ENCODE data around the gene DRC1. TPM values are rescaled to one million over a fixed set of nuclear protein-coding genes. Genes with fewer than 3 reads are reported as not detected.

The DRC1 gene
- total and polyA plus RNA-seq, 2 donors (not counting 1 experiment from before 2014, with no cell fraction given) = under 0.01 to 0.10 TPM

DNA sequence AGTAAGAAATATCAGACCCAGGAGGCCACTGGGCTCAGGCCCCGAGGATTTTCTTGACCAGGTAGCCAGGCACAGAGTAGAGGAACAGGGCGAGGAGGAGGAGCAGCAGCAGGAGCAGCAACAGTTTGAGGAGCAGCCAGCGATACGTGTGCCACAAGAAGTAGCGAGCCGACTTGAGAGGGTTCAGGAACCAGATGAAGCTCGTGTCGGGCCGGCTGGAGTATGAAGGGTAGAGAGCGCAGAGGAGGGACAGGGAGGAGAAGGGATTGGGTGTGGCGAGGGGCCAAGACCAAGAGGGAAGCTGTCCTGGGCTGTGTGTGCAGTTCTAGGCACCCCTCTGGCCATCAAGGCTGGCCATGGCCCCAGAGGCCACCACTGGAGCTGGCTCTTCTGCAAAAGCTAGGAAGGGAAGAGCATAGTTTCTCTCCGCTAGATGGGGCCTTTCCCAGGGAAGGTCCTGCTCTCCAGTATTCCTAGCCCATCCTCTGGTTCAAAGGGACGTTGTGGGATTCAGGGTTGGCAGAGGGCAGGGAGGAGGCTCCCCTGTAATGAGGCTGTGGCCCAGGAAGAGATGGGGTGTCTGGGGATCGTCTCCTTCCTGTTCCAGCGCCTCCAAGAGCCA lies 58.4 kb downstream of the DRC1 start:
- no peak for DNase-seq (ENCODE audit: low read depth in 2 of 2)

DNA sequence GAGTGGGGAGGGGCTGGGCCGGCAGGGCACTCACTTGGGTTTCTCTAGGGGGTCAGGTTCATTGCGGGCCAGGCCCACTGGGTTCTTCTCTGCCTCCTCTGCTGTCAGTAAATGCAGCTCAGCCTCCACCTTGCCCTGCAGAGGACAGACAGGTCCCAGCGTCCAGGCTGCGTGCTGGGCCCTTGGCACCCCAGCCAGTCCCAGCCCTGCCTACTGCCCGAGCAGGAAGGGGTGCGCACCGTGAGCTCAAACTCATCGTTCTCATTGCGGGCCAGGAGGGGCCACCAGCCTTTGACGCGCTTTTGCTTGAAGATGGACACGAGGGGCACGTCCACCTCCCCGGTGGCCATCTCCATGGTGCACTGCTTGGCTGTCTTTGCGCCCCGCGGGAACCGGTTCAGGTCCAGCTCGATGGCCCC lies 58.9 kb downstream of the DRC1 start:
- H3K4me1 ChIP-seq (ENCODE audit: control insufficient read depth, extremely low read depth, insufficient read depth, low read length) = no peaks in the 10 kb centered on the region
- no peak for DNase-seq (ENCODE audit: low read depth in 2 of 2)
- no peaks in the 10 kb centered on the region for H4K20me1 ChIP-seq (ENCODE audit: control insufficient read depth, extremely low read depth, insufficient read depth, low read length)

More for the DNA sequence above, 58.4 kb downstream of the DRC1 start:
- Histone ChIP-seq H3K4me2 (ENCODE audit: extremely low read depth, insufficient read depth, low read length) (no peak overlapping the region), H3K4me3 (replicated peaks in 1 of 4; ENCODE audit: control extremely low read depth in 1 of 4, insufficient read depth in 1 of 4, low read depth in 3 of 4, low read length in 4 of 4) (no peak overlapping the region), H3K79me2 (ENCODE audit: control insufficient read depth, insufficient read depth, low read length) (no peaks in the 10 kb centered on the region), H3K9ac (ENCODE audit: insufficient read depth, low read length) (no peak overlapping the region), H3K27me3 (ENCODE audit: control insufficient read depth, insufficient read depth, low read length) (no peaks in the 10 kb centered on the region), H2AFZ (ENCODE audit: low read length) (no peak overlapping the region), H4K20me1 (ENCODE audit: control insufficient read depth, extremely low read depth, insufficient read depth, low read length) (no peaks in the 10 kb centered on the region), H3K36me3 (ENCODE audit: control insufficient read depth, insufficient read depth, low read length) (no peaks in the 10 kb centered on the region), H3K9me3 (ENCODE audit: control insufficient read depth, insufficient read depth, low read depth, low read length) (no peaks in the 10 kb centered on the region), H3K4me1 (ENCODE audit: control insufficient read depth, extremely low read depth, insufficient read depth, low read length) (no peaks in the 10 kb centered on the region), H3K27ac (ENCODE audit: insufficient read depth, low read length) (no peak overlapping the region)
- no peak for TF ChIP-seq EZH2 (IDR thresholded peaks at IDR 0.05; ENCODE audit: low read length, missing control alignments)
- no peak for TF ChIP-seq CTCF (conservative IDR thresholded peaks at IDR 0.05 in 1 of 2, IDR thresholded peaks at IDR 0.05 in 1 of 2; ENCODE audit: low read depth in 1 of 2, low read length in 2 of 2)

GRCh38 chr2:26461601-26462023 lies 59.9 kb downstream of the DRC1 start:
- Histone ChIP-seq H3K9me3 (ENCODE audit: control insufficient read depth, insufficient read depth, low read depth, low read length) (no peaks in the 10 kb centered on the region), H3K27ac (ENCODE audit: insufficient read depth, low read length) (no peak overlapping the region), H3K4me2 (ENCODE audit: extremely low read depth, insufficient read depth, low read length) (no peak overlapping the region), H3K4me3 (replicated peaks in 1 of 4; ENCODE audit: control extremely low read depth in 1 of 4, insufficient read depth in 1 of 4, low read depth in 3 of 4, low read length in 4 of 4) (no peak overlapping the region), H3K36me3 (ENCODE audit: control insufficient read depth, insufficient read depth, low read length) (no peaks in the 10 kb centered on the region), H3K4me1 (ENCODE audit: control insufficient read depth, extremely low read depth, insufficient read depth, low read length) (no peaks in the 10 kb centered on the region), H2AFZ (ENCODE audit: low read length) (no peak overlapping the region), H3K9ac (ENCODE audit: insufficient read depth, low read length) (no peak overlapping the region), H3K79me2 (ENCODE audit: control insufficient read depth, insufficient read depth, low read length) (no peaks in the 10 kb centered on the region), H3K27me3 (ENCODE audit: control insufficient read depth, insufficient read depth, low read length) (no peaks in the 10 kb centered on the region), H4K20me1 (ENCODE audit: control insufficient read depth, extremely low read depth, insufficient read depth, low read length) (no peaks in the 10 kb centered on the region)
- no peak for TF ChIP-seq EZH2 (IDR thresholded peaks at IDR 0.05; ENCODE audit: low read length, missing control alignments)
- no peak for TF ChIP-seq CTCF (conservative IDR thresholded peaks at IDR 0.05 in 1 of 2, IDR thresholded peaks at IDR 0.05 in 1 of 2; ENCODE audit: low read depth in 1 of 2, low read length in 2 of 2)
- DNase-seq (ENCODE audit: low read depth in 2 of 2) = no peak

More for the DNA sequence above, 58.9 kb downstream of the DRC1 start:
- H3K36me3 ChIP-seq (ENCODE audit: control insufficient read depth, insufficient read depth, low read length) = no peaks in the 10 kb centered on the region
- no peak overlapping the region for H3K27ac ChIP-seq (ENCODE audit: insufficient read depth, low read length)
- H3K9me3 ChIP-seq (ENCODE audit: control insufficient read depth, insufficient read depth, low read depth, low read length) = no peaks in the 10 kb centered on the region
- TF ChIP-seq EZH2 (IDR thresholded peaks at IDR 0.05; ENCODE audit: low read length, missing control alignments) (no peak), CTCF (conservative IDR thresholded peaks at IDR 0.05 in 1 of 2, IDR thresholded peaks at IDR 0.05 in 1 of 2; ENCODE audit: low read depth in 1 of 2, low read length in 2 of 2) (no peak)
- H3K79me2 ChIP-seq (ENCODE audit: control insufficient read depth, insufficient read depth, low read length) = no peaks in the 10 kb centered on the region
- no peak overlapping the region for H2AFZ ChIP-seq (ENCODE audit: low read length)
- H3K27me3 ChIP-seq (ENCODE audit: control insufficient read depth, insufficient read depth, low read length) = no peaks in the 10 kb centered on the region
- no peak overlapping the region for H3K4me3 ChIP-seq (replicated peaks in 1 of 4; ENCODE audit: control extremely low read depth in 1 of 4, insufficient read depth in 1 of 4, low read depth in 3 of 4, low read length in 4 of 4)
- no peak overlapping the region for H3K4me2 ChIP-seq (ENCODE audit: extremely low read depth, insufficient read depth, low read length)
- no peak overlapping the region for H3K9ac ChIP-seq (ENCODE audit: insufficient read depth, low read length)
